Activated naive CD4-positive, alpha-beta T cell treated with anti-CD3 and anti-CD28 coated beads for 36 hours (primary cell): ENCODE data around the gene NFAT5. TPM values are rescaled to one million over a fixed set of nuclear protein-coding genes. Genes with fewer than 3 reads are reported as not detected.
A peak's percentile ranks its signal among the peaks of the same experiment; 100 is the strongest.
"Not testable (repeated sequence)": the region's sequence is repeated elsewhere in the genome, so short reads cannot be mapped to it uniquely, and the experiment has no call there.

ENCODE experiments used
- CTCF ChIA-PET: fragments of 350-600 bp; sonication (Branson Sonifier 250); formaldehyde crosslinking; loops from one replicate; lab custom pipeline; 2021; ENCODE audit warnings: antibody characterized with exemption; lab: Charles Lee
- DNase-seq: peaks from one replicate; pipeline ENCODE4 v3.0.0-alpha.2; 2020
- H3K27ac Mint-ChIP-seq: one replicate; pipeline ENCODE4 v1.8.0; 2021; ENCODE audit warnings: mild to moderate bottlenecking, mixed read lengths
- H3K27me3 Mint-ChIP-seq: one replicate; pipeline ENCODE4 v1.8.0; 2021; ENCODE audit warnings: low read depth, mixed read lengths
- H3K36me3 Mint-ChIP-seq: one replicate; pipeline ENCODE4 v1.8.0; 2021; ENCODE audit warnings: low read depth, mixed read lengths
- H3K4me1 Mint-ChIP-seq: one replicate; pipeline ENCODE4 v1.8.0; 2021; ENCODE audit warnings: low read depth, mixed read lengths
- H3K4me3 Mint-ChIP-seq: one replicate; pipeline ENCODE4 v1.8.0; 2021; ENCODE audit warnings: mild to moderate bottlenecking, moderate library complexity, mixed read lengths
- H3K9me3 Mint-ChIP-seq: one replicate; pipeline ENCODE4 v1.8.0; 2021; ENCODE audit warnings: mixed read lengths
- intact Hi-C: fragments of 100-400 bp; cut with micrococcal nuclease; formaldehyde crosslinking; loops from one replicate; pipeline ENCODE4 v1.15.1; 2023
- total RNA-seq, 2 experiments: library from RNA; stranded (reverse); gene quantifications; one replicate each; pipeline ENCODE4 v1.2.3, GENCODE V29; 2021

Gene NFAT5
- total RNA-seq, 2 experiments from 2014 or later = 33.0 to 34.0 TPM

GRCh38 chr16:69579783-69580481 lies 14.2 kb downstream of the NFAT5 start:
- no peaks in the 10 kb centered on the region for H3K27me3 Mint-ChIP-seq
- no peaks in the 10 kb centered on the region for H3K9me3 Mint-ChIP-seq
- CTCF ChIA-PET = no interaction called here
- intact Hi-C loops = loop anchor here (10.0 kb wide), 1 partner anchor 65 kb away; no protein-coding TSS in a partner anchor
- no peak overlapping the region for H3K27ac Mint-ChIP-seq
- H3K36me3 Mint-ChIP-seq = peaks cover 2% of the 10 kb centered on the region
- peaks cover 40% of the 10 kb centered on the region for H3K4me1 Mint-ChIP-seq
- no peak for DNase-seq
- H3K4me3 Mint-ChIP-seq = no peak overlapping the region

- no peak overlapping the region for H3K4me3 Mint-ChIP-seq
- CTCF ChIA-PET = no interaction called here
- intact Hi-C loops = no loop called here
Measured at GRCh38 chr16:69581297-69581696, 15.5 kb downstream of the NFAT5 start.

GRCh38 chr16:69584493-69584892 lies 18.7 kb downstream of the NFAT5 start:
- H3K36me3 Mint-ChIP-seq, H3K9me3 Mint-ChIP-seq, H3K27me3 Mint-ChIP-seq, H3K4me3 Mint-ChIP-seq, H3K27ac Mint-ChIP-seq, DNase-seq, intact Hi-C loops: not testable (repeated sequence)
- peaks cover 42% of the 10 kb centered on the region for H3K4me1 Mint-ChIP-seq
- CTCF ChIA-PET = interaction anchor here (0.7 to 1.3 kb wide), 4 partner anchors 9 to 17 kb away, joined by 3 read pairs; no protein-coding TSS in a partner anchor

More at GRCh38 chr16:69581297-69581696, 15.5 kb downstream of the NFAT5 start:
- no peak overlapping the region for H3K27ac Mint-ChIP-seq
- H3K27me3 Mint-ChIP-seq = no peaks in the 10 kb centered on the region
- peaks cover 43% of the 10 kb centered on the region for H3K4me1 Mint-ChIP-seq
- no peak for DNase-seq
- H3K9me3 Mint-ChIP-seq = no peaks in the 10 kb centered on the region
- peaks cover 6% of the 10 kb centered on the region for H3K36me3 Mint-ChIP-seq

- DNase-seq = no peak
- peaks cover 46% of the 10 kb centered on the region for H3K4me1 Mint-ChIP-seq
- intact Hi-C loops = loop anchor here (2.0 to 5.0 kb wide), 2 partner anchors 25 to 108 kb away; partner anchors contain the start of gene NFAT5
- H3K27me3 Mint-ChIP-seq = no peaks in the 10 kb centered on the region
- CTCF ChIA-PET = interaction anchor here (0.6 to 1.3 kb wide), 3 partner anchors 185 to 307 kb away, joined by 3 to 4 read pairs (median 3); no protein-coding TSS in a partner anchor
- H3K27ac Mint-ChIP-seq = no peak overlapping the region
- peaks cover 9% of the 10 kb centered on the region for H3K36me3 Mint-ChIP-seq
- no peak overlapping the region for H3K4me3 Mint-ChIP-seq
- H3K9me3 Mint-ChIP-seq = no peaks in the 10 kb centered on the region
Measured at GRCh38 chr16:69589434-69590269, 23.9 kb downstream of the NFAT5 start.

GRCh38 chr16:69590590-69590989 lies 24.8 kb downstream of the NFAT5 start:
- H3K9me3 Mint-ChIP-seq = no peaks in the 10 kb centered on the region
- no peaks in the 10 kb centered on the region for H3K27me3 Mint-ChIP-seq
- peaks cover 53% of the 10 kb centered on the region for H3K4me1 Mint-ChIP-seq
- no peak overlapping the region for H3K4me3 Mint-ChIP-seq
- no peak for DNase-seq
- intact Hi-C loops = no loop called here
- CTCF ChIA-PET = interaction anchor here (1.3 kb wide), 1 partner anchor 194 kb away, joined by 3 read pairs; no protein-coding TSS in a partner anchor
- H3K36me3 Mint-ChIP-seq = peaks cover 8% of the 10 kb centered on the region
- no peak overlapping the region for H3K27ac Mint-ChIP-seq

- CTCF ChIA-PET = interaction anchor here (0.9 to 1.4 kb wide), 2 partner anchors 10 to 13 kb away, joined by 3 to 4 read pairs; no protein-coding TSS in a partner anchor
- intact Hi-C loops = no loop called here
- no peak overlapping the region for H3K4me3 Mint-ChIP-seq
- H3K4me1 Mint-ChIP-seq = peaks cover 49% of the 10 kb centered on the region
- no peaks in the 10 kb centered on the region for H3K9me3 Mint-ChIP-seq
- no peaks in the 10 kb centered on the region for H3K27me3 Mint-ChIP-seq
- no peak overlapping the region for H3K27ac Mint-ChIP-seq
- no peak for DNase-seq
- H3K36me3 Mint-ChIP-seq = peaks cover 1% of the 10 kb centered on the region
Measured at GRCh38 chr16:69593751-69594255, 28.0 kb downstream of the NFAT5 start.

- Mint-ChIP-seq H3K36me3 (peaks cover 4% of the 10 kb centered on the region), H3K27me3 (no peaks in the 10 kb centered on the region), H3K4me1 (peaks cover 50% of the 10 kb centered on the region), H3K4me3 (no peak overlapping the region), H3K9me3 (no peaks in the 10 kb centered on the region), H3K27ac (peak overlapping the region; percentile 39)
- CTCF ChIA-PET = interaction anchor here (0.6 to 1.4 kb wide), 2 partner anchors 11 to 51 kb away, joined by 3 read pairs; no protein-coding TSS in a partner anchor
- no peak for DNase-seq
- intact Hi-C loops = no loop called here
Measured at GRCh38 chr16:69595127-69596036, 29.6 kb downstream of the NFAT5 start.

- H3K4me3 Mint-ChIP-seq = no peak overlapping the region
- H3K27ac Mint-ChIP-seq = no peak overlapping the region
- no peaks in the 10 kb centered on the region for H3K9me3 Mint-ChIP-seq
- CTCF ChIA-PET = interaction anchor here (0.6 to 1.3 kb wide), 3 partner anchors 48 to 199 kb away, joined by 3 read pairs; no protein-coding TSS in a partner anchor
- DNase-seq = no peak
- peaks cover 43% of the 10 kb centered on the region for H3K4me1 Mint-ChIP-seq
- no peaks in the 10 kb centered on the region for H3K27me3 Mint-ChIP-seq
- peaks cover 4% of the 10 kb centered on the region for H3K36me3 Mint-ChIP-seq
- intact Hi-C loops = no loop called here
Measured at GRCh38 chr16:69596801-69597200, 31.0 kb downstream of the NFAT5 start.

- peaks cover 4% of the 10 kb centered on the region for H3K36me3 Mint-ChIP-seq
- peaks cover 44% of the 10 kb centered on the region for H3K4me1 Mint-ChIP-seq
- no peaks in the 10 kb centered on the region for H3K27me3 Mint-ChIP-seq
- intact Hi-C loops = loop anchor here (2.0 kb wide), 1 partner anchor 15 kb away; no protein-coding TSS in a partner anchor
- H3K9me3 Mint-ChIP-seq = no peaks in the 10 kb centered on the region
- H3K4me3 Mint-ChIP-seq = no peak overlapping the region
- CTCF ChIA-PET = interaction anchor here (0.6 to 0.7 kb wide), 2 partner anchors 10 to 31 kb away, joined by 4 to 5 read pairs; no protein-coding TSS in a partner anchor
- no peak overlapping the region for H3K27ac Mint-ChIP-seq
- DNase-seq = no peak
Measured at GRCh38 chr16:69598045-69598444, 32.3 kb downstream of the NFAT5 start.

- Mint-ChIP-seq H3K9me3 (no peaks in the 10 kb centered on the region), H3K4me1 (peaks cover 34% of the 10 kb centered on the region), H3K27ac (no peak overlapping the region), H3K36me3 (peaks cover 3% of the 10 kb centered on the region), H3K4me3 (no peak overlapping the region), H3K27me3 (no peaks in the 10 kb centered on the region)
- CTCF ChIA-PET = no interaction called here
- no peak for DNase-seq
- intact Hi-C loops = loop anchor here (2.0 kb wide), 1 partner anchor 13 kb away; no protein-coding TSS in a partner anchor
Measured at GRCh38 chr16:69599731-69600130, 34.0 kb downstream of the NFAT5 start.

- CTCF ChIA-PET = interaction anchor here (0.5 to 0.9 kb wide), 2 partner anchors 16 to 109 kb away, joined by 3 to 4 read pairs; no protein-coding TSS in a partner anchor
- Mint-ChIP-seq H3K4me1 (peaks cover 30% of the 10 kb centered on the region), H3K9me3 (no peaks in the 10 kb centered on the region), H3K27ac (no peak overlapping the region), H3K36me3 (peaks cover 3% of the 10 kb centered on the region), H3K27me3 (no peaks in the 10 kb centered on the region), H3K4me3 (no peak overlapping the region)
- DNase-seq = no peak
- intact Hi-C loops = no loop called here
Measured at GRCh38 chr16:69600202-69600601, 34.4 kb downstream of the NFAT5 start.
